Activated CD8-positive, alpha-beta T cell treated with anti-CD3 and anti-CD28 coated beads for 36 hours (primary cell): ENCODE measurements around the gene NUMBL. TPM values are rescaled to one million over a fixed set of nuclear protein-coding genes. Genes with fewer than 3 reads are reported as not detected.

Experiments
- ATAC-seq: fragments of 200-7000 bp; cut with Tn5 transposase; one replicate; pipeline ENCODE4 v1.10.0; 2021; ENCODE audit warnings: mild to moderate bottlenecking, moderate library complexity
- CTCF ChIA-PET: fragments of 350-600 bp; sonication (Branson Sonifier 250); formaldehyde crosslinking; loops from one replicate; lab custom pipeline; 2021; ENCODE audit warnings: antibody characterized with exemption; lab: Charles Lee
- POLR2A ChIA-PET: fragments of 350-600 bp; sonication (Branson Sonifier 250); formaldehyde crosslinking; loops from one replicate; lab custom pipeline; 2021; ENCODE audit warnings: antibody characterized with exemption; lab: Charles Lee
- DNase-seq: peaks from one replicate; pipeline ENCODE4 v3.0.0-alpha.2; 2020
- H3K27ac Mint-ChIP-seq: one replicate; pipeline ENCODE4 v1.8.0; 2021; ENCODE audit warnings: mild to moderate bottlenecking, mixed read lengths
- H3K27me3 Mint-ChIP-seq: one replicate; pipeline ENCODE4 v1.8.0; 2021; ENCODE audit warnings: mixed read lengths
- H3K36me3 Mint-ChIP-seq: one replicate; pipeline ENCODE4 v1.8.0; 2021; ENCODE audit warnings: low read depth, mixed read lengths
- H3K4me1 Mint-ChIP-seq: one replicate; pipeline ENCODE4 v1.8.0; 2021; ENCODE audit warnings: low read depth, mixed read lengths
- H3K4me3 Mint-ChIP-seq: one replicate; pipeline ENCODE4 v1.8.0; 2021; ENCODE audit warnings: mild to moderate bottlenecking, moderate library complexity, mixed read lengths
- H3K9me3 Mint-ChIP-seq: one replicate; pipeline ENCODE4 v1.8.0; 2021; ENCODE audit warnings: mixed read lengths
- CTCF ChIP-seq: fragments of 200-600 bp; IDR thresholded peaks from one replicate; pipeline ENCODE4 v1.8.0; 2022; ENCODE audit warnings: antibody characterized with exemption, mild to moderate bottlenecking
- intact Hi-C: fragments of 100-400 bp; cut with micrococcal nuclease; formaldehyde crosslinking; loops from one replicate; pipeline ENCODE4 v1.10.0; 2022
- total RNA-seq, 2 experiments: library from RNA; stranded (reverse); gene quantifications; one replicate each; pipeline ENCODE4 v1.2.3, GENCODE V29; 2021

Gene NUMBL
- total RNA-seq, 2 experiments from 2014 or later, result 13.7 to 17.7 TPM

GRCh38 chr19:40639638-40639982 lies 50.8 kb downstream of the NUMBL start:
- Mint-ChIP-seq H3K9me3 (no peaks in the 10 kb centered on the region), H3K4me3 (no peak overlapping the region), H3K4me1 (peaks cover 2% of the 10 kb centered on the region), H3K36me3 (no peaks in the 10 kb centered on the region), H3K27me3 (peaks cover 5% of the 10 kb centered on the region), H3K27ac (no peak overlapping the region)
- DNase-seq (no peak), ATAC-seq (no peak)
- ChIA-PET CTCF (no interaction called here), POLR2A (interaction anchor here (1.2 kb wide), 1 partner anchor 11 kb away, joined by 3 read pairs; no protein-coding TSS in a partner anchor)
- TF ChIP-seq CTCF, result no peak
- intact Hi-C loops, result no loop called here

- peaks cover 6% of the 10 kb centered on the region for H3K27me3 Mint-ChIP-seq
- peaks cover 5% of the 10 kb centered on the region for H3K4me1 Mint-ChIP-seq
- intact Hi-C loops, result no loop called here
- CTCF ChIA-PET, result interaction anchor here (0.9 kb wide), 1 partner anchor 171 kb away, joined by 3 read pairs; the partner anchor contains the start of gene SPTBN4
- no peak for DNase-seq
- no peak overlapping the region for H3K27ac Mint-ChIP-seq
- no peaks in the 10 kb centered on the region for H3K36me3 Mint-ChIP-seq
- no peak overlapping the region for H3K4me3 Mint-ChIP-seq
- POLR2A ChIA-PET, result interaction anchor here (0.6 kb wide), 1 partner anchor 307 kb away, joined by 3 read pairs; no protein-coding TSS in a partner anchor
- ATAC-seq, result no peak
- no peak for TF ChIP-seq CTCF
- no peaks in the 10 kb centered on the region for H3K9me3 Mint-ChIP-seq
These were observed 52.1 kb downstream of the NUMBL start for GRCh38 chr19:40638327-40638726.

- ATAC-seq (no peak), DNase-seq (no peak)
- no peak overlapping the region for H3K4me3 Mint-ChIP-seq
- H3K27me3 Mint-ChIP-seq, result peaks cover 6% of the 10 kb centered on the region
- TF ChIP-seq CTCF, result no peak
- H3K36me3 Mint-ChIP-seq, result peaks cover 8% of the 10 kb centered on the region
- ChIA-PET POLR2A (no interaction called here), CTCF (interaction anchor here (0.7 to 4.2 kb wide), 7 partner anchors 12 to 328 kb away, joined by 3 to 126 read pairs (median 34); no protein-coding TSS in a partner anchor)
- H3K27ac Mint-ChIP-seq, result no peak overlapping the region
- intact Hi-C loops, result no loop called here
- no peaks in the 10 kb centered on the region for H3K9me3 Mint-ChIP-seq
- H3K4me1 Mint-ChIP-seq, result peaks cover 7% of the 10 kb centered on the region
These were observed 57.2 kb downstream of the NUMBL start for GRCh38 chr19:40633207-40633606.

GRCh38 chr19:40632311-40633036 lies 58.0 kb downstream of the NUMBL start:
- ChIA-PET POLR2A (no interaction called here), CTCF (interaction anchor here (2.6 to 4.2 kb wide), 5 partner anchors 13 to 99 kb away, joined by 19 to 126 read pairs (median 35); no protein-coding TSS in a partner anchor)
- DNase-seq, result no peak
- Mint-ChIP-seq H3K27ac (no peak overlapping the region), H3K9me3 (no peaks in the 10 kb centered on the region), H3K27me3 (peaks cover 6% of the 10 kb centered on the region), H3K36me3 (peaks cover 8% of the 10 kb centered on the region), H3K4me3 (no peak overlapping the region), H3K4me1 (peaks cover 7% of the 10 kb centered on the region)
- no peak for TF ChIP-seq CTCF
- intact Hi-C loops, result no loop called here
- no peak for ATAC-seq

GRCh38 chr19:40630571-40631160 lies 59.8 kb downstream of the NUMBL start:
- peaks cover 23% of the 10 kb centered on the region for H3K36me3 Mint-ChIP-seq
- ChIA-PET POLR2A (interaction anchor here (1.1 to 1.3 kb wide), 2 partner anchors 21 to 25 kb away, joined by 3 to 4 read pairs; no protein-coding TSS in a partner anchor), CTCF (interaction anchor here (1.4 kb wide), 1 partner anchor 28 kb away, joined by 3 read pairs; no protein-coding TSS in a partner anchor)
- no peak overlapping the region for H3K27ac Mint-ChIP-seq
- intact Hi-C loops, result no loop called here
- H3K4me3 Mint-ChIP-seq, result no peak overlapping the region
- H3K4me1 Mint-ChIP-seq, result peaks cover 11% of the 10 kb centered on the region
- peaks cover 5% of the 10 kb centered on the region for H3K27me3 Mint-ChIP-seq
- H3K9me3 Mint-ChIP-seq, result no peaks in the 10 kb centered on the region
- no peak for TF ChIP-seq CTCF
- no peak for DNase-seq
- no peak for ATAC-seq
